ENCODE results near the gene FAP.

FAP gene

GRCh38 chr2:162126527-162126926, 116.7 kb downstream of the FAP start:
- TF ChIP-seq SPI1 (IDR thresholded peaks at IDR 0.05; ENCODE audit: low read depth, low read length) (no peak), PAX5 (IDR thresholded peaks at IDR 0.05; ENCODE audit: insufficient read depth, low read length, severe bottlenecking) (no peak), POLR2A (IDR thresholded peaks at IDR 0.05; ENCODE audit: low read depth, low read length) (no peak), POLR2AphosphoS5 (IDR thresholded peaks at IDR 0.05; ENCODE audit: low read depth, low read length) (no peak), POU2F2 (IDR thresholded peaks at IDR 0.05; ENCODE audit: low read depth, low read length) (no peak), TAF1 (IDR thresholded peaks at IDR 0.05; ENCODE audit: low read depth, low read length) (no peak)
- FAIRE-seq = no peak
- DNase-seq (ENCODE audit: insufficient read length, low spot score) = no peak

GRCh38 chr2:162126111-162126519, 117.1 kb downstream of the FAP start:
- DNase-seq (ENCODE audit: insufficient read length, low spot score) (peak; percentile 13), FAIRE-seq (peak; percentile 38)
- peak; percentile 62; the same call in 1 of the 2 replicates for TF ChIP-seq POU2F2 (IDR thresholded peaks at IDR 0.05; ENCODE audit: low read depth, low read length)
- TF ChIP-seq SPI1 (IDR thresholded peaks at IDR 0.05; ENCODE audit: low read depth, low read length) = peak; percentile 98
- no peak for TF ChIP-seq POLR2AphosphoS5 (IDR thresholded peaks at IDR 0.05; ENCODE audit: low read depth, low read length)

- FAIRE-seq = no peak
- TF ChIP-seq POLR2AphosphoS5 (IDR thresholded peaks at IDR 0.05; ENCODE audit: low read depth, low read length) (no peak), TAF1 (IDR thresholded peaks at IDR 0.05; ENCODE audit: low read depth, low read length) (no peak), POLR2A (IDR thresholded peaks at IDR 0.05; ENCODE audit: low read depth, low read length) (no peak), PAX5 (IDR thresholded peaks at IDR 0.05; ENCODE audit: insufficient read depth, low read length, severe bottlenecking) (no peak), POU2F2 (IDR thresholded peaks at IDR 0.05; ENCODE audit: low read depth, low read length) (no peak), SPI1 (IDR thresholded peaks at IDR 0.05; ENCODE audit: low read depth, low read length) (no peak)
- DNase-seq (ENCODE audit: insufficient read length, low spot score) = no peak
These were observed 118.1 kb downstream of the FAP start for GRCh38 chr2:162125138-162125537.

- no peak for TF ChIP-seq POLR2A (IDR thresholded peaks at IDR 0.05; ENCODE audit: low read depth, low read length)
- TF ChIP-seq PAX5 (IDR thresholded peaks at IDR 0.05; ENCODE audit: insufficient read depth, low read length, severe bottlenecking) = no peak
- no peak for TF ChIP-seq POU2F2 (IDR thresholded peaks at IDR 0.05; ENCODE audit: low read depth, low read length)
- no peak for TF ChIP-seq TAF1 (IDR thresholded peaks at IDR 0.05; ENCODE audit: low read depth, low read length)
- no peak for TF ChIP-seq POLR2AphosphoS5 (IDR thresholded peaks at IDR 0.05; ENCODE audit: low read depth, low read length)
- no peak for TF ChIP-seq SPI1 (IDR thresholded peaks at IDR 0.05; ENCODE audit: low read depth, low read length)
- DNase-seq (ENCODE audit: insufficient read length, low spot score) (no peak), FAIRE-seq (no peak)
These were observed 119.2 kb downstream of the FAP start for GRCh38 chr2:162123806-162124758.
